ENCODE results near the gene MYH16. TPM values are rescaled to one million over a fixed set of nuclear protein-coding genes. Genes with fewer than 3 reads are reported as not detected.
"Not testable (repeated sequence)": the region's sequence is repeated elsewhere in the genome, so short reads cannot be mapped to it uniquely, and the experiment has no call there.

Gene MYH16
- total RNA-seq, 1 donor from 2014 or later: not detected

GRCh38 chr7:99305473-99306260 lies 33.0 kb downstream of the MYH16 start:
- no peak for DNase-seq (ENCODE audit: low spot score)

- DNase-seq (ENCODE audit: low spot score): no peak
These were observed 35.9 kb downstream of the MYH16 start for GRCh38 chr7:99308461-99309074.

GRCh38 chr7:99309111-99309510 lies 36.5 kb downstream of the MYH16 start:
- DNase-seq (ENCODE audit: low spot score): no peak

GRCh38 chr7:99310004-99310403 lies 37.4 kb downstream of the MYH16 start:
- DNase-seq (ENCODE audit: low spot score): no peak

GRCh38 chr7:99311702-99312101 lies 39.1 kb downstream of the MYH16 start:
- DNase-seq (ENCODE audit: low spot score): no peak

- DNase-seq (ENCODE audit: low spot score): peak; percentile 78
These were observed 39.9 kb downstream of the MYH16 start for GRCh38 chr7:99312316-99313203.

- no peak for DNase-seq (ENCODE audit: low spot score)
These were observed 40.5 kb downstream of the MYH16 start for GRCh38 chr7:99313204-99313573.

GRCh38 chr7:99314504-99314903 lies 41.9 kb downstream of the MYH16 start:
- no peak for DNase-seq (ENCODE audit: low spot score)

GRCh38 chr7:99320371-99320770 lies 47.7 kb downstream of the MYH16 start:
- DNase-seq (ENCODE audit: low spot score): no peak

- not testable (repeated sequence) for DNase-seq (ENCODE audit: low spot score)
These were observed 50.0 kb downstream of the MYH16 start for GRCh38 chr7:99322659-99323058.

GRCh38 chr7:99324559-99324958 lies 51.9 kb downstream of the MYH16 start:
- no peak for DNase-seq (ENCODE audit: low spot score)

GRCh38 chr7:99325001-99325493 lies 52.4 kb downstream of the MYH16 start:
- DNase-seq (ENCODE audit: low spot score): no peak

GRCh38 chr7:99325592-99326407 lies 53.2 kb downstream of the MYH16 start, which contains the start of gene ARPC1A:
ARPC1A (plus strand) TSS chr7:99325898; CDS start chr7:99333354, 7,456 bp downstream.
- DNase-seq (ENCODE audit: low spot score): peak; percentile 92

GRCh38 chr7:99326408-99326782 lies 53.8 kb downstream of the MYH16 start:
- no peak for DNase-seq (ENCODE audit: low spot score)

GRCh38 chr7:99330314-99330961 lies 57.8 kb downstream of the MYH16 start:
- DNase-seq (ENCODE audit: low spot score): not testable (repeated sequence)

- no peak for DNase-seq (ENCODE audit: low spot score)
These were observed 58.4 kb downstream of the MYH16 start for GRCh38 chr7:99331002-99331401.

- DNase-seq (ENCODE audit: low spot score): no peak
These were observed 67.0 kb downstream of the MYH16 start for GRCh38 chr7:99339595-99339994.

- no peak for DNase-seq (ENCODE audit: low spot score)
These were observed 68.0 kb downstream of the MYH16 start for GRCh38 chr7:99340659-99341058.

GRCh38 chr7:99344061-99344647 lies 71.5 kb downstream of the MYH16 start:
- DNase-seq (ENCODE audit: low spot score): no peak

GRCh38 chr7:99350641-99351040 lies 78.0 kb downstream of the MYH16 start:
- DNase-seq (ENCODE audit: low spot score): not testable (repeated sequence)
